Suprapubic skin (tissue), 4 donors: ENCODE data around the gene ABLIM2. TPM values are rescaled to one million over a fixed set of nuclear protein-coding genes. Genes with fewer than 3 reads are reported as not detected.

ENCODE experiments used
- DNase-seq, 2 donors: peaks; one replicate each; pipeline ENCODE4 v3.0.0-alpha.2; 2019; ENCODE audit warnings: low spot score in 2 of 2
- H3K27ac ChIP-seq: fragments of 200-600 bp; sonication (generic); one replicate; pipeline ENCODE4 v1.5.1; 2019
- H3K27me3 ChIP-seq: fragments of 200-600 bp; sonication (generic); one replicate; pipeline ENCODE4 v1.5.1; 2019
- H3K36me3 ChIP-seq: fragments of 200-600 bp; sonication (generic); one replicate; pipeline ENCODE4 v1.5.1; 2019
- H3K4me1 ChIP-seq: fragments of 200-600 bp; sonication (generic); one replicate; pipeline ENCODE4 v1.5.1; 2019
- H3K4me3 ChIP-seq: fragments of 200-600 bp; sonication (generic); one replicate; pipeline ENCODE4 v1.5.1; 2019; ENCODE audit warnings: mild to moderate bottlenecking
- H3K9me3 ChIP-seq: fragments of 200-600 bp; sonication (generic); one replicate; pipeline ENCODE4 v1.5.1; 2019
- EP300 ChIP-seq: sonication (generic); formaldehyde crosslinking; IDR thresholded peaks from one replicate; pipeline ENCODE4 v1.6.1; 2017; ENCODE audit warnings: antibody characterized with exemption
- POLR2A ChIP-seq, 2 donors: fragments of 450-650 bp; IDR thresholded peaks; one replicate each; pipeline ENCODE4 v1.6.1; 2017; ENCODE audit warnings: antibody characterized with exemption in 2 of 2, mild to moderate bottlenecking in 2 of 2, moderate library complexity in 2 of 2
- POLR2AphosphoS5 ChIP-seq, 3 donors: sonication (generic); formaldehyde crosslinking; IDR thresholded peaks; one replicate each; pipeline ENCODE4 v1.6.1; 2017; ENCODE audit warnings: antibody characterized with exemption in 3 of 3
- WGBS: methylation state at CpG from one replicate; pipeline ENCODE4 v1.1.5; 2018; 5-methylcytosine and 5-hydroxymethylcytosine counted together
- total RNA-seq, 4 donors: library from RNA; depleted of rRNA; stranded (reverse); fragments of >200 nt; gene quantifications; one replicate each; pipeline ENCODE4 v1.1.0, GENCODE V29; 2016
- TF ChIP-seq, protein P1 (sequence below), 2 donors: fragments of 200-600 bp in 1 of 2; fragments of 450-650 bp in 1 of 2; sonication (generic) in 1 of 2; IDR thresholded peaks; one replicate each; pipeline ENCODE4 v1.5.1; 2016 to 2019; ENCODE audit warnings: antibody characterized with exemption in 2 of 2, mild to moderate bottlenecking in 1 of 2, moderate library complexity in 1 of 2

Gene ABLIM2
- total RNA-seq, 4 donors from 2014 or later: 11.2 to 16.9 (median 13.3) TPM

DNA sequence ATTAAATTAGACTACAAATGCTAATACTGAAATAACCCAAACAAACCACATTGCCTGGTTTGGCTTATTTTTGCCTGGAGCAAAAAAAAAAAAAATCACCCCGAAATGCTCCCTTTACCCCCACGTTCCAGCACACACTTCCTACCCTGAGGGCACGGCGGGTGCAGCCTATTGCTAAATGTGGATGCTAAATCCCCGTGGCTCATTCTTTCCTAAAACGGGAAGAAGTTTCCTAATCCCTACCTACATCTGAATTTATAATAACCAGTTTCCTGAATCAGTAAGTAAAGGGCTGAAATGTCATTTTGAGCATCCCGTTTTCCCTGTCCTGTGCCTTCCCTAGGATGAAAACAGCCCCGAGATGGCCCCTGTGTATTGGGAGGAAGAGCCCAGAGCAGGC is 97.0 kb downstream of the ABLIM2 start:
- Histone ChIP-seq H3K4me3 (no peak overlapping the region), H3K27me3 (no peaks in the 10 kb centered on the region), H3K27ac (no peak overlapping the region), H3K4me1 (no peaks in the 10 kb centered on the region), H3K36me3 (peaks cover 7% of the 10 kb centered on the region), H3K9me3 (peaks cover 12% of the 10 kb centered on the region)
- WGBS: 63% methylated on average over 8 of the region's 8 CpGs
- TF ChIP-seq, protein P1, sequence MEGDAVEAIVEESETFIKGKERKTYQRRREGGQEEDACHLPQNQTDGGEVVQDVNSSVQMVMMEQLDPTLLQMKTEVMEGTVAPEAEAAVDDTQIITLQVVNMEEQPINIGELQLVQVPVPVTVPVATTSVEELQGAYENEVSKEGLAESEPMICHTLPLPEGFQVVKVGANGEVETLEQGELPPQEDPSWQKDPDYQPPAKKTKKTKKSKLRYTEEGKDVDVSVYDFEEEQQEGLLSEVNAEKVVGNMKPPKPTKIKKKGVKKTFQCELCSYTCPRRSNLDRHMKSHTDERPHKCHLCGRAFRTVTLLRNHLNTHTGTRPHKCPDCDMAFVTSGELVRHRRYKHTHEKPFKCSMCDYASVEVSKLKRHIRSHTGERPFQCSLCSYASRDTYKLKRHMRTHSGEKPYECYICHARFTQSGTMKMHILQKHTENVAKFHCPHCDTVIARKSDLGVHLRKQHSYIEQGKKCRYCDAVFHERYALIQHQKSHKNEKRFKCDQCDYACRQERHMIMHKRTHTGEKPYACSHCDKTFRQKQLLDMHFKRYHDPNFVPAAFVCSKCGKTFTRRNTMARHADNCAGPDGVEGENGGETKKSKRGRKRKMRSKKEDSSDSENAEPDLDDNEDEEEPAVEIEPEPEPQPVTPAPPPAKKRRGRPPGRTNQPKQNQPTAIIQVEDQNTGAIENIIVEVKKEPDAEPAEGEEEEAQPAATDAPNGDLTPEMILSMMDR (IDR thresholded peaks at IDR 0.05): no peak
- TF ChIP-seq POLR2AphosphoS5 (IDR thresholded peaks at IDR 0.05) (no peak), EP300 (no peak), POLR2A (IDR thresholded peaks at IDR 0.05) (no peak)
- no peak for DNase-seq

DNA sequence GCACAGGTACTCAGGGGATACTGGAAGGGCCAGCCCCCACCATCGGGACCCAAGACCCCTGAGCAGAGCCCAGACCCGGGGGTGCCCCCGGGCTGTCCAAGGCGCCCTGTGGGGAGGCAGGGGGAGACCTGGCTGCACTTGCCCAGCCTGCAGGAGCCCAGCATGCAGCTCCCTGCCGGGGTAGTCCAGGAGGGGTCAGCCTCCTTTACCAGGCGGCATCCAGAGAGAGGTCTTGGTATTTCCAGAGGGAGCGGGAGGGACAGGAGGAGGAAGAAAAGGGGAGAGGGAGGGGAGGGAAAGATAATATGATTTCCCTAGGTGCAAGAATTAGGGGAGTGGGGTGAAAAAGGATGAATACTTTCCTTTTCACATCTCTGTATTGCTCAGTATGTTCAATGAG is 97.5 kb downstream of the ABLIM2 start:
- TF ChIP-seq EP300 (no peak), POLR2AphosphoS5 (IDR thresholded peaks at IDR 0.05) (no peak), POLR2A (IDR thresholded peaks at IDR 0.05) (no peak)
- TF ChIP-seq, protein P1 (IDR thresholded peaks at IDR 0.05): no peak
- DNase-seq: no peak
- Histone ChIP-seq H3K36me3 (peaks cover 7% of the 10 kb centered on the region), H3K4me3 (no peak overlapping the region), H3K4me1 (no peaks in the 10 kb centered on the region), H3K27ac (no peak overlapping the region), H3K27me3 (no peaks in the 10 kb centered on the region), H3K9me3 (peaks cover 12% of the 10 kb centered on the region)
- WGBS: 64% methylated on average over 7 of the region's 7 CpGs

DNA sequence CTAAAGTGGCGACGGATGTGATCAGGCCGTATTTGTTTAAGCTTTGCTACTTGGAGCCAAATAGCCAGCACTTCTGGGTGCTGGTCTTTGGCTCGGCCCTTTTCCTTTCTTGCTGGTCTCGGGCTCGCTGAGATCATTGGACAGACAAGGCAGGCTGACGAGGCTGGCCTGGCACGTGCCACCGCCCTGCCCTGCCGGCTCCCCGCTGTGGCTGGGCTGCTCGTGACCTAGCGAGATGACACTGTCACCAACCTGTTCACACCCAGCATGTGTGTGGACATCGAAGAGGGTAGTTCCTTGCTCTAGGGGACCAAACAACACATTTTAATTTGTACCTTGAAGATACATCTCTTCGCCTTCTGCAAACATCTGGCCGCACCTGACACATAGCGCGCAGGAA is 98.0 kb downstream of the ABLIM2 start:
- Histone ChIP-seq H3K4me3 (no peak overlapping the region), H3K36me3 (peaks cover 7% of the 10 kb centered on the region), H3K9me3 (peaks cover 12% of the 10 kb centered on the region), H3K4me1 (no peaks in the 10 kb centered on the region), H3K27me3 (no peaks in the 10 kb centered on the region), H3K27ac (no peak overlapping the region)
- 96% methylated on average over 13 of the region's 18 CpGs for WGBS
- TF ChIP-seq EP300: no peak
- no peak for TF ChIP-seq POLR2AphosphoS5 (IDR thresholded peaks at IDR 0.05)
- TF ChIP-seq POLR2A (IDR thresholded peaks at IDR 0.05): no peak
- TF ChIP-seq, protein P1 (IDR thresholded peaks at IDR 0.05): no peak
- DNase-seq: no peak

DNA sequence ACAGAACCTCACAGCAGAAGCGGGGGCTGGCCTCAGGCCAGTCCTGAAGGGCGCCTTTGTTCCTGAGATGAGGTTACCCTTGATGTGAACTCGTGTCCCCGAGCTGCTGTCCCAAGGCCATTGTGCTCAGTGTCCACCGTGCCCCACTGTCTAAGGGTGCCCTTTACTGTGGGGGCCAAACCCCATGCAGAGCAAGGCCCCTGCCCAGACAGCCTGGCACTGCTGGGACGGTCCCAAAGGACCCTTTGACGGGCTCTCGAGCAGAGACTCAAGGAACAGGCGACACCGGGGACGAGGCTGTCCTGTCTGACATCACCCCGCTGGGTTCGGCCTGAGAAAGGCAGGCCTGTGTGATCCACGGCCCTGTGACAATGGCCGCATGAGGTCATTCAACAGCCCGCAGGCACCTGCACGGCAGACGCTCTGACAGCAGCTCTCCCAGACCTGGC is 100.6 kb downstream of the ABLIM2 start:
- no peak overlapping the region for H3K4me3 ChIP-seq
- H3K27ac ChIP-seq: no peak overlapping the region
- TF ChIP-seq, protein P1 (IDR thresholded peaks at IDR 0.05): no peak
- TF ChIP-seq EP300 (no peak), POLR2AphosphoS5 (IDR thresholded peaks at IDR 0.05) (no peak), POLR2A (IDR thresholded peaks at IDR 0.05) (no peak)
- no peaks in the 10 kb centered on the region for H3K9me3 ChIP-seq
- H3K27me3 ChIP-seq: no peaks in the 10 kb centered on the region
- H3K36me3 ChIP-seq: peaks cover 3% of the 10 kb centered on the region
- 87% methylated on average over 12 of the region's 18 CpGs for WGBS
- no peaks in the 10 kb centered on the region for H3K4me1 ChIP-seq
- no peak for DNase-seq

DNA sequence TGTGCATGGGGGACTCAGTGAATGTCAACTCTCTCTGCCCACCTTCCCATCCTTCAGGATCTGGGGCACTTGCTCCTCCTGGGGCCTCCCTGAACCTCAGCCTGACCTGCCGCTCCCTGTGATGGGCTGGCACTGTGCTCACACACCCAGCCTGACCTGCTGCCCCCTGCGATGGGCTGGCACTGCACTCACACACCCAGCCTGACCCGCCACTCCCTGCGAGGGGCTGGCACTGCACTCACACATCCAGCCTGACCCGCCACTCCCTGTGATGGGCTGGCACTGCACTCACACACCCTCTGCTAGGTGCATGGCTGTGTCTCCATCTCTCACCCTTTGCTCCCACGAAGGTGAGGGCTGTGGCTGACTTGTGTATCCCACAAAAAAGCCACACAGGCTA is 103.4 kb downstream of the ABLIM2 start:
- Histone ChIP-seq H3K4me3 (no peak overlapping the region), H3K27ac (no peak overlapping the region), H3K36me3 (peaks cover 3% of the 10 kb centered on the region), H3K9me3 (no peaks in the 10 kb centered on the region), H3K27me3 (no peaks in the 10 kb centered on the region), H3K4me1 (peaks cover 7% of the 10 kb centered on the region)
- TF ChIP-seq, protein P1 (IDR thresholded peaks at IDR 0.05): no peak
- TF ChIP-seq POLR2A (IDR thresholded peaks at IDR 0.05) (no peak), EP300 (no peak), POLR2AphosphoS5 (IDR thresholded peaks at IDR 0.05) (no peak)
- WGBS: 91% methylated on average over 6 of the region's 6 CpGs
- DNase-seq: no peak
